HG02938 (cell line): ENCODE measurements around the gene CECR2.
"Not testable (repeated sequence)": the region's sequence is repeated elsewhere in the genome, so short reads cannot be mapped to it uniquely, and the experiment has no call there.

Source experiments
- ATAC-seq: cut with Tn5 transposase; IDR thresholded peaks from one replicate; pipeline ENCODE4 v1.9.1; 2021; ENCODE audit warnings: mild to moderate bottlenecking, moderate library complexity; ENCODE audit not compliant: unreplicated experiment

CECR2 gene

DNA sequence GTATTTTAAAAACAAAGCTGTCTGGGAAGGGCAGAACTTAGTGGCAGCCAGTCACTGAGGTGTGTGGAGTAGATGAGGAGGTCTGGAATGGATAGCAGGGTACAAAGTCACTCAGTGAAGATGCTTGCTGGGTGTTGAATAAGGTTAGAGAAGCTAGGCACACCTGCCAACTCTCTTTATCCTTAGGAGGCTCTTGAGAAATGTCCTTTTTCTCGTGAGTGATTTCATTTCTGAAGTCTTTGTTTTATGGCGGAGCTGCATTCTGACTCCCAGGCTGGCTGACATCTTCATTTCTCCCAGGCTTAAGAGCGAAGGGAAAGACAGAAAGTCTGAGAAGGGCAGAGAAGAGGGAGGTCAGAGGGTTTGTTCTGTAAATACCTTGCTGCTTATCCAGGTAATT, 31.0 kb downstream of the CECR2 start:
- ATAC-seq, result no peak

DNA sequence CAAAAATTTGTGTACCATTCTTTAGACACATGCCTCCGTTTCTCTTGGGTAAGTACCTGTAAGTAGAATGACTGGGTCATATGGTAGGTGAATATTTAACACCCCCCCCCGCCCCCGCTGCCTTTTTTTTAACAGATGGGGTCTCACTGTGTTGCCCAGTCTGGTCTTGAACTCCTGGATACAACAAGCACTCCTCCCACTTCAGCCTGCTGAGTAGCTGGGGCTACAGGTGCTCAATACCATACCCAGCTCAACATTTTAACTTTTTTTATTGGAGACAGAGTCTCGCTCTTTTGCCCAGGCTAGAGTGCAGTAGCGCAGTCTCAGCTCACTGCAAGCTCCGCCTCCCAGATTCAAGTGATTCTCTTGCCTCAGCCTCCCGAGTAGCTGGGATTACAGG, 32.5 kb downstream of the CECR2 start:
- no peak for ATAC-seq

DNA sequence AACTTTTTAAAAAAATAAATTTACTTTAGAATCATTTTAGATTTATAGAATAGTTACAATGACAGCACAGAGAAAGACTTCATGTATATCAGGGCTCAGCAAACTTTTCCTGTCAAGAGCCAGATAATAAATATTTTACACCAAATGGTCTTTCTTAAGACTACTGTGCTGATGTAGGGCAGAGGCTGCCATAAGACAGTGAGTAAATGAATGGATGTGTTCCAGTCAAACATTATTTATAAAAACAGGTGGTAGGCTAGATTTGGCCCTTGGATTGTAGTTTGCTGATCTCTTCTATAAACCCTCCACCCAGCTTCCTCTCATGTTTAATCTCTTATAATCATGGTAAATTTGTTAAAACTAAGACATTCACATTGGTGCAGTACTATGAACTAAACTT, 33.0 kb downstream of the CECR2 start:
- no peak for ATAC-seq

DNA sequence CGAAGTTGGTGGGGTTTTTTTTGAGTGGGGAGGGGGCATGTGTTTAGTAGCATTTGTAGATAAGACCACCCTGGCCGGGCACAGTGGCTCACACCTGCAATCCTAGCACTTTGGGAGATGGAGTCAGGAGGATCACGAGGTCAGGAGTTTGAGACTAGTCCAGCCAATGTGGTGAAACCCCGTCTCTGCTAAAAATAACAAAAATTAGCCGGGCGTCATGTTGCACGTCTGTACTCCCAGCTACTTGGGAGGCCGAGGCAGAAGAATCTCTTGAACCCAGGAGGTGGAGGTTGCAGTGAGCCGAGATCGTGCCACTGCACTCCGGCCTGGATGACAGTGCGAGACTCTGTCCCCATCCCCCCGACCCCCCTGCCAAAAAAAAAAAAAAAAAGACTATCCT, 34.6 kb downstream of the CECR2 start:
- ATAC-seq, result no peak

DNA sequence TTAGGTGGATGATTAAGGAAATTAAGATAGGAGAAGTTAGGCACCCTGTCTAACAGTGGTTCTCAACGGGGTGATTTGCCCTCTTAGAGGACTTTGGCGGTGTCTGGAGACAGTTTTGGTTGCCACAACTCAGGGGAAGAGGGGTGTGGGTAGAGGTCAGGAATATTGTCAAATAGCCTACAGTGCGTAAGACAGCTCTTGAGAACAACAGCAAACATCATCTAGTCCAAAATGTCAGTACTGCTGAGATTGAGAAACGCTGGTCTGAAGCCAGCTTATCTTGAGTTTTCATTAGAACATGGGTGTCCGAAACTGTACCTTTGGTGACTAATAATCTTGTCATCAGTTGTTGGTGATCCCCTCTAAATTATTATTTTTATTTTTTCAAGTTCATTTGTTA, 38.4 kb downstream of the CECR2 start:
- no peak for ATAC-seq

DNA sequence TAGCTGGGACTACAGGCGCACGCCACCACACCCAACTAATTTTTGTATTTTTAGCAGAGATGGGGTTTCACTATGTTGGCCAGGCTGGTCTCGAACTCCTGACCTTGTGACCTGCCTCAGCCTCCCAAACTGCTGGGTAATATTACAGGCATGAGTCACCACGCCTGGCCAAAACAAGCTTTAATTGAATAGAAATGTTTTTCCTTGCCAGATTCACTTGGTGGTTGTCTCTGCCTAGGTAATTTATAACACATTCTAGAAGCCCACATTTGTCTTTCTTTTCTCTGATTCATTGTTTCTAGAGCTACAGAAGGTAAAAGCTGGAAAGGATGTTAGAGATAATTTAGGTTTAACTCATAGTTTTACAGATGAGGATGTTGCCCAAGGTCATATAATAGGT, 41.3 kb downstream of the CECR2 start:
- no peak for ATAC-seq

DNA sequence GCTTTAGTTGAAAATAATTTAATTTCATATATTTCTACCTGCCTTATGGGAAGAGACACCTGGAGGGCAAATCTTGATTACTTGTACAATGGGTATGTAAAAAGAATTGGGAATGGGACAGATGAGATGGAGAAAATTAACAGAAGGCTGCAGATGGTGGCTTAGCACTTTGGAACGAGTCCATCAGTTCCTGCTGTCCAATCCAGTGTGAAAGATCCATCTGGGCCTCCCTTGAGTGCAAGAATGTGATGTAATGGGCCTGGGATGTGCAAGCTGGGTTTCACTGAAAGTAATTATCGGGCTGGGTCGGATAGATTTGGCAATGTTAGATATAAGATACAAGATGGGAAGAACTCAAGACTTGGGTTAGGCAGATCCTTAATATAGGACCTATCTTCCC, 42.0 kb downstream of the CECR2 start:
- ATAC-seq, result no peak

DNA sequence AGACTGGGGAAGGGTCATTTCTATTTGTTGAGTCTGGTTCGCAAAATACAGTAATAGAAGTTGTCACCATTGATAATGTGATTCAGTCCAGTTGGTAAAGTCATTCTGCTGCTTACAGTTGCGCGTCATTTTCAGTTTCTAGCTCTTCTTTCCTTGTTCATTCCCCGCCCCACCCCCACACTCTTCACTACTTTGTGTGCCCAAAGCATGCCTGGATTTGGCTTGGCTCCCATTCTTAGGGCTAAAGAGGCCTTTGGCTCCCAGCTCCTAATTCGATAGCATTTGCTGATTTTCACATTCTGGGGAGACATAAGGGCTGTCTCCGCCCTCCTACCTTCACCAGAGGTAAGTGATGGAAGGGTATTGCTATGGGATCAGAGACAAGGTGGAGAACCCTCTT, 43.0 kb downstream of the CECR2 start:
- no peak for ATAC-seq

DNA sequence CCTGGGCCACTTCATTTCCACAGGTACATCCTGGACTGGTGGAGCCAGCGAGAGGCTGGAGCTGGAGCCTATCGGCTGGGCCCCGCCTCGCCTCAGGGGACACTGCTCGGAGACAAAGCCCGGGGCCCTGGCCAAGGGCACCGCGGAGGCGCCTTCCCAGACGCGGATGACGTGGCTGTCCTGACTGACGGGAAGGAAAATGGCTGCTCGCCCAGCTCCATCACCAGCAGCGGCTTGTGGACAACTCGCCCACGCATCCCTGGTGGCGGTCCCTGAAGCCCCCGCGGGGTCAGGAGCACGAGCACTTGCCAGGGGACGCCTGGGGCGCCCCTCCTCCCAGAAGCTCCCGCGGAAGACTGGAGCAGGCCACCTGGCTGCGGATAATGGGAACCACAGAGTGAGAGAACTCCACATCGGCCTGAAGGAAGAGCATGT, 49.6 kb downstream of the CECR2 start:
- no peak for ATAC-seq

DNA sequence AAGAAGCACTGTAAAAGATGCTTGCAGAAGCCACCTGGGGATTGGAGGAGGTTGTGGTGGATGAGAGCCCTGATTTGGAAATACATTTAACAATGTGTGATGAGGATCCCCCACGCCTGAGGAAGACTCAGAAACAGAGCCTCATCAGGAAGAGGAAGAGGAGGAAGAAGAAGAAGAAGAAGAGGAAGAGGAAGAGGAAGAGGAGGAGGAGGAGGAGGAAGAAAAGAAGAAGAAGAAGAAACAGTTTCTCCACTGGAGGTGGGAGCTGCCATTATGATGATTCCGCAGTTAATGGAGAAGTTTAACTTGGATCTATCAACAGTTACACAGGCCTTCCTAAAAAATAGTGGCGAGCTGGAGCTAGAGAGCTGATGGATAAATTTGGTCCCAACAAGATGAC, 50.1 kb downstream of the CECR2 start:
- ATAC-seq, result no peak

DNA sequence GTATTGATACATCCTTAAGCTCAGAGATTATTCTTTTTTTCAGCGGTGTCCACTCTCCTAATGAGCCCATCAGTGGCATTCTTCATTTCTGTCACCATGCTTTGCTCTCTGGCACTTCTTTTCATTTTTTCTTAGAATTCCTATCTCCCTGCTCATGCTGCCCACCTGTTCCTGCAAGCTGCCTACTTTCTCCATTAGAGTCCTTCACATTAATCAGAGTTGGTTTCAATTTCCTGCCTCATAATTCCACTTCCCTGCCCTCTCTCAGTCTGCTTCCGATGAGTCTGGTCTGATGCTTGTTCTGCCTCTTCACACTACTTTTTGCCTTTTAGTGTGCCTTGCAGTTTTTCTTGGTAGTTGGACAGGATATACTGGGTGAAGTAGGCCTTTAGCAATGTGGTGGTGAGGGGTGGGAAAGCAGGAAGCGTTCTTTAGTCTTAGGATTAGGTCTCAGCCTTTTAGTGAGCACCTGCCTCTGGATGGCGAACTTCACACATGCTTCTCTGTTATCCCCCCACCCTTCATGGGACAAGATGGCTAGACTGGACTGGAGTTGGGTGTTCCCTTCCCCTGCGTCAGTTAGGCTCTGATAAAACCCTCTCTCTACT, 53.6 kb downstream of the CECR2 start:
- no peak for ATAC-seq

DNA sequence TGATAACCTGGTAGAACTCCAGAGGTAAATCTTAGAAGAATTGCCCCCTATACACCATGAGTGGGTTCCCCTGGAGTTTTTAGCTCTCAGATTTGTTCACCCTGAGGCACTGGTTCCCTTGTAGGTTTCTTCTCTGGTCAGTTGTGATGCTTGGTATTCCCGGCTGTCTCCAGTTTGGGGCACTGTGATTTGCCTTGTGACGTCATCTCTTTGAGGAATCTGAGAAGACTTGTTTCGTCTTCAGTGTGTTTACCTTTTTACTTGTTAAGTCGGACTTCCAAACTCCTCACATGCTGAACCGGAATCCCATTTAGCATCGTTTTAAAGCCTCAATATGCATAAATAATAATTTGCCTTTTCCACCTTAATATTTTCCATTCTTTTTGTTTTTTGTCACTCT, 54.4 kb downstream of the CECR2 start:
- no peak for ATAC-seq

DNA sequence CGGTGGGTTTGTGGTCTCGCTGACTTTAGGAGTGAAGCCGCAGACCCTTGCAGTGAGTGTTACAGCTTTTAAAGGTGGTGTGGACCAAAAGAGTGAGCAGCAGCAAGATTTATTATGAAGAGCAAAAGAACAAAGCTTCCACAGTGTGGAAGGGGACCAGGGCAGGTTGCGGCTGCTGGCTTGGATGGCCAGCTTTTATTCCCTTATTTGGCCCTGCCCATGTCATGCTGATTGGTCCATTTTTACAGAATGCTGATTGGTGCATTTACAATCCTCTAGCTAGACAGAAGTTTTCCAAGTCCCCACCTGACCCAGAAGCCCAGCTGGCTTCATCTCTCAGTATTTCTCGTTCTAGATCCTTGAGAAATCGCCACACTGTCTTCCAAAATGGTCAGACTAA, 58.3 kb downstream of the CECR2 start:
- not testable (repeated sequence) for ATAC-seq

DNA sequence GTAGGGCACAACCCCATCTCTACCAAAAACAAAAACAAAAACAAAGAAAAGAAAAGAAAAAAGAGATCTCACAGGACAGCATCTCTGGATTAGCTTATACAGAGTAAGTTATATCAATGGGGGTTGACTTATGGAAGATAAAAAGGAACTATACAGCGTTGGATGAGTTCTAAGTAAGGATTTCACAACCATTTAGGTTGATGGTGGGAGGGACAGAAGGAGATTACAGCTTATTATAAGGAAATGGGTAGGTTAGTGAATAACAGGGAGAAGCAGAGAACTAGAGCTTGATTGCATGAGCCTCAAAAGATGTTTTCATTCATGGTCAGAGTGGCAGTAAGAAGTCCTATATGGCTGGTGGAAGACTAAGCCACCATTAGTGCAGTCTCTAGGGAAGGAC, 60.3 kb downstream of the CECR2 start:
- ATAC-seq, result no peak

DNA sequence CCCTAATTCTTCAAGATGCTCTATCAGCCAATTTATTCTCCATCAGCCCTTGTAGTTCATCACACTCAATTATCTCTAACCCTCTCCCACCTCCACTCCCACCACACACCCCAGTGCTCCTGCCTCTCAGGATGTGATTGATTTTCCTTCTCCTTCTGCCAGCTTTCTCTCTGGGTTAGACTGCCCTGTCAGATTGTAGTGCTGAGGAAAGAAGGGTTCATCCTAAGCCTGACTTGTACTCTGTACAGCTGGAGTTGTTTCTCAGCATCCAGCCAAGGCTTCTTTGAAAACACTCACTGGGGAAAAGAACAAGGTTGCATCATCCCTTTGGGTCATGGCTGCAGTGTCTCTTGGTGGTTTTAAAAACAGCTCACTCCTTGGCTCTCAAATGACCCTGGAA, 61.2 kb downstream of the CECR2 start:
- no peak for ATAC-seq

DNA sequence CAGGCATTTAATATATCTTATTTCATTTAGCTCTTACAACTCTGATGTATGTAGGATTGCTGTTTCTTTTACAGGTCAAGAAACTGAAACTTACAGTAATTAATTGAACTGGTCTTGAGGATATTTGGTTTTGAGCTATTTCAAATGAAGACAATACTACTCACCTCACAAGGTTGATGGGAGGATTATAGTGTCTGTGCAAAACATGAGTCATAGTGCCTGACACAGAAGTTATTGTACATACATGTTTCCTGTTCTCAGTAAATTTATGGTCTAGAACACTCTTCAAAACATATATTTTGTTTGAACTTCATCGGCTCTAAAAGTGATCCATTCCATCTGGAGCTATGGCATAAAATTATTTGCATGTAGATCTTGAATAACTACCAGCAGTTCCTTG, 61.9 kb downstream of the CECR2 start:
- ATAC-seq, result no peak

DNA sequence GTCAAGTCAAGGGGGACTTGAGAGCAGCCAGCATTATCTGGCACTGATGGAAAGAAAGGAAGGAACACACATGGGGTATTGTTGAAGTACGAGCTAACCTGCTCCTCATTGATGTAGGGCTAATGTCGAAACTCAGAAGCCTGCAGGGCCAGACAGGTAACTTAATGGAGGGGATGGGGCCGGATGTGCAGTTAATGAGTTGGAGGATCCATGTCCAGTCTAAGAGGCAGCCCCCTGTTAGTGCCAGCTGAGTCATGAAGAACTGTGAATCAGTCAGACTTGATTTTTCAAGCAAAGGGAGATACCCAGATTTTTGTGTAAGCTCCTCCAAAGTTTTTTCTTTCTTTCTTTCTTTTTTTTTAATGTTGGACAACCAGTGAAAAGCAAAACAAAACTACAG, 65.6 kb downstream of the CECR2 start:
- ATAC-seq, result no peak

DNA sequence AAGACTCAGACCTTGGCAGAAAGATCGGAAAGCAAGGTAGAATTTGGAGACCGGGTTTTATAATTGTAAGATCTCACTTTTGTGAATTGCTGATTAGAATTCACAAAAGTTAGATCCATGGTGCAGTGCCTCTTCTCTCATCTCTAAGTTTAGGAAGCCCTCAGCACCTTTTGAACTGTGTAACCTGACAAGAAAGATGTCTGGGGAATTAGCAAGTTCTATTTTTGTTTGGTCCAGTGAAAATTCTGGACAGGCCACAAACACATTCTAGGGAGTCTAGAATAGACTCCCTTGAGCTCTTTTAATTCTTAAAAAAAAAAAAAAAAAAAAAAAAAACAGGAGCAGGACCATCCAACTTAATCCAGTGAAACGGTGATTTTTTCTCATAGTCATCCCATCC, 66.1 kb downstream of the CECR2 start:
- no peak for ATAC-seq

DNA sequence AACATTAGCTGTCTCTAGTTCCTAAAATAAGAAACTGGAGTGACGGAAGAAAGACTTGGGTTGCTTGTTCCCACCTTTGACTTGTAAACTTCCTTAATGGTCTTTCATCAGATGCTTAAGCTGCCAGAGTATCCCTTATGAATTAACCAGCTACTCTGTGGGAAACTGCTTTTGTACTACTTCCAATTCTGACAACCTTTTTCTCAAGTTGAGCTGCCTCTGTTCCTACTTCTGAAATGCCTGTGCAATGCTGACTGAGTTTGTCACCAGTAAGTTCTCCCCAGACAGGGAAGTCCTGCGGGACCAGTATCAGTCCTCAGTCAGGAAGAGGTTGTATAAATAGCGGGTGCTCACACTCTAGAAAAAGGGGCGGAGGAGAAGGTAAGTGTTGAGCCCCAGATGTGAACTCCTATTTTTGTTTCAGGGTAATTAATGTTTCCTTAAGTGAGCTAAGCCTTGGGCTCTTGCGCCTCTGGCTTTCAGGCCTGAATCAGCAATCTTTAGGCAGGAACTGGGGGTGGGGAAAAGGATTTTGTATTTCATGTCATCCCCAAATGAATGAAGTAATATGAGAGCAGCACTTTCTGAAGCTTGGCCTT, 67.2 kb downstream of the CECR2 start:
- ATAC-seq, result no peak

DNA sequence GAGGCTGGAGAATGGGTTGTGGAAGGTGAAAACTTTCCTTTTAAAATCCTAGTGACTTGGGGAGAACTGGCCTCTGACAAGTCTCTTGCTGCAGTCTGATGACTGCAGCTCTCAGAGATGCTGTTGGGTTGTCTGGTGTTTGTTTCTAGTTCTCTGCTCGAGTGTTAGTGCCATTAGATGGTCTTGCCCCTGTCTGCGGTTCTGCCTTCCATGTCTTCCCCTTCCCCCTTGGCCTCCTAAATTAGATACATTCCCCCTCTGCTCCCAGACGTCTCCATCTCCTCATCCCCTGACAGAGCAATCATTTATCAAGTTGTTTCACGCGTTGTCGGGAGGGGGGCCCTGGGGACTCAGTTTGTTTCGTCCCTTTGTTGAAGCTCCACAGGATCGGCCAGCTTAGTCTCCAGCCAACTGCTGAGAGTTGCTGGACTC, 67.7 kb downstream of the CECR2 start:
- ATAC-seq, result no peak

DNA sequence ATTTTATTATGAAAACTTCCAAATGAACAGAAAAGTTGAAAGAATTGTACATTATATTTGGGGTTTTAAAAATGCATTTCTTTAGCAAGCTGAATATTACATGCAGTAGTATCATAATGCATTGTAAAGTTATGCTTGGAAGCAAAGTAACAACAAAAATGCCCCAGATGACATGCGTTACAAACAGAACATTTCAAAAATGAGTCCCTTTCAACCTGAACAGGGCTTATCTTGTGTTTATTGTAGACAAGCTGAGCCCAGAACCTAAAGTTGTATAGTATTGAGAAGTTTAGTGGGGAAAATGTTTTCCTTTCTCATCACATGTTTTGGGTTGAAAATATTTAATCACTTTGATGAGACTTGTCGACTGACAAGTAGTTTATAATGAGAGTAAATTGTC, 68.8 kb downstream of the CECR2 start:
- ATAC-seq, result no peak

DNA sequence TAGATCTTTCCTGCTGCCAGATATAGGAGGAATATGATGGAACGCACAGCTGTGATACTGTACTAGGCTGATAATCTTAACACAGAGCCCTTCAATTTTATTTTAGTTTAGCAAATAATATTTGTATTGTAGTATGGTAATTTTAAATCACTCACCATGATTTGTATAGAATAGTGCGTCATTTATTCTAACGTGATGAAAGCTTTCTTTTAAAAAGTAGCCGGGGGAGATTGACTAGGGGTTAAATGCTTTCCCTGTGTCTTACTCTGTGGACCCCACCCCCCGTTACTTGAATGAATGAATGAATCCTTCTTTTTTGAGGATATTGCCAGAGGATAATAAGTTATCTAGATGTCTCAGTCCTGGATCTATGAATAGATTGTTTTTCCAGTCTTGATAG, 72.1 kb downstream of the CECR2 start:
- ATAC-seq, result no peak
